Muscle of arm (tissue), 12 donors: ENCODE data around the gene UNCX. TPM values are rescaled to one million over a fixed set of nuclear protein-coding genes. Genes with fewer than 3 reads are reported as not detected.
"Not testable (repeated sequence)": the region's sequence is repeated elsewhere in the genome, so short reads cannot be mapped to it uniquely, and the experiment has no call there.

Source experiments
- DNase-seq: peaks from one replicate; pipeline ENCODE4 v3.0.0-alpha.2; 2013
- polyA plus RNA-seq, 12 donors: library from polyadenylated mRNA; unstranded; fragments of 120-200 nt; gene quantifications; one replicate each; pipeline ENCODE4 v1.2.1, GENCODE V29; 2013; ENCODE audit not compliant: insufficient read length in 12 of 12

Gene UNCX
- polyA plus RNA-seq, 12 donors, result not detected

DNA sequence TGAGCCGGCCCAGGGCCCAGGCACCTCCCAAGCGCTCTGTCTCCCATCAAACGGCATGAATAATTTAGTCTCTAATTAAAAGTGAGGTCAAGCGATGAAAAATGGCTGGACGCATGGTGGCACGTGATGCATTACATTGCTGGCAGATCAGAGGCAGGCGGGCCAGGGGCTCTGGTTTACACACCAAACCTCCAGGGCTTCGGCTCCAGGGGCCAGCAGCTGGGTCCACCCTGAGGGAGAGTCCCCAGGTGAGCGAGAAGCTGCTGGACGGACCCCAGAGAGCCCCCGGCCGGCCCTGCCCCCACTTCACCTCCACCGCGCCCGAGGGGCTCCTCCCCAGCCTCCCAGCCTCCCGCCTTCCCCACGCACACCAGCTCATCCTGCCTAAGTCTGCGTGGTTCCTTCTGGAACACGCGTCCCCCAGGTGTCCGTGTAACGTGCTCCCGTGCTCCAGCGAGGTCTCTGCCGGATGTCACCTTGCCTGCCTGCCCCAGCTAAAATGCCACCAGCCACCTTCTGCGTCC, 23.2 kb downstream of the UNCX start:
- no peak for DNase-seq

DNA sequence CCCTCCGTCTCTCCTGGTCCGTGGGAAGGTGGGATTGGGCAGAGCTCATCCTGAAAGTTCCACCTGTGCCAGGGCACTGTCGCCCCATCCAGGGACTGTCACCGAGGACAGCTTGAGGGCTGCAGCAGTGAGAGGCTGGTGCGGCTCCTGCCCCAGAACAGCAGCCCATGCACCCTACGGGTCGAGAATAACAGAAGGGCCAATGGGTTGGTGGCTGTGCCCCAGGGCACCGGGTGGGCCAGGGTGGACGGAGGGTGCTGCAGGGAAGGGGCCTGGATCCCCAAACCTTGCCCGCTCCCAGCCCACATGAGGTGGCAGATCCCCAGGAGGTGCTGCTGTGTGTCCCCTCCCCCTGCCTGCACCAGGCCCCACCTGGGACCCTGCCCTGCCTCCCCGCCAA, 23.9 kb downstream of the UNCX start:
- no peak for DNase-seq

DNA sequence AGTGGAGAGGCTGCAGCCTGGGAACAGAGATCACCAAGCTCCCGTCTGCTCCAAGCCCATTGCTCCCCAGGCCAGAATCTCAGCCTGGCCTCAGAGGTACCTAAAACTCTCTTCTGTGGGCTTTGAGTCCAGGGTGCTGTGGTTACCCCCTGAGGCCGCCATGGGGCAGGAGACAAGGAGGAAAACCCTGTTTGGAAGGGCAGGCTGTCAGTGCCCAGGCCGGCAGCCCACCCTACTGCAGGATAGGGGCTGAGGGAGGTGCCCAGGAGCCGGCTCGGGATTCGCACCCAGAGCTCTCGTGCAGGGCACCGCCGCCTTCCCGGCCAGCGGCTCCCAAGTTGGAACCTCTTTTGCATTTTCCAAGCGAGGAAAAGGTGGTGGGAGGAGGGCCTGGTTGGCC, 24.5 kb downstream of the UNCX start:
- no peak for DNase-seq

DNA sequence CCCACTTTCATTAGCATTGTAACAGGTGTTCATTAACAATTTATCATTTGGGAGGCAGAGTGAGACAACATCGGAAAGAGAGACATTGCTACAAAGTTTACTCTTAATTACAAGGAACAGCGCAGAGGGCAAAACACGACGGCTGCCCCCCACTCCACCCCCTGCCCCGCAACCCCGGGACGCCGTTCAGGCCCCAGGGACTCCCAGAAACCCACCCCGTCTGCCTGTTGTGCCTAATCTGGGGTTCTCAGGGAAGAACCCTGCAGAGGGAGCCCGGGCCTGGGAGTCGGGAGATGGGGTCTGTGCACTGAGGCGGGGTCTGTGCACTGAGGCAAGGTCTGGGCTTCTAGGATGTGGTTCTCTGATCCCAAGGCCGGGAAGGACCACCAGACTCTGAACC, 25.2 kb downstream of the UNCX start:
- no peak for DNase-seq

DNA sequence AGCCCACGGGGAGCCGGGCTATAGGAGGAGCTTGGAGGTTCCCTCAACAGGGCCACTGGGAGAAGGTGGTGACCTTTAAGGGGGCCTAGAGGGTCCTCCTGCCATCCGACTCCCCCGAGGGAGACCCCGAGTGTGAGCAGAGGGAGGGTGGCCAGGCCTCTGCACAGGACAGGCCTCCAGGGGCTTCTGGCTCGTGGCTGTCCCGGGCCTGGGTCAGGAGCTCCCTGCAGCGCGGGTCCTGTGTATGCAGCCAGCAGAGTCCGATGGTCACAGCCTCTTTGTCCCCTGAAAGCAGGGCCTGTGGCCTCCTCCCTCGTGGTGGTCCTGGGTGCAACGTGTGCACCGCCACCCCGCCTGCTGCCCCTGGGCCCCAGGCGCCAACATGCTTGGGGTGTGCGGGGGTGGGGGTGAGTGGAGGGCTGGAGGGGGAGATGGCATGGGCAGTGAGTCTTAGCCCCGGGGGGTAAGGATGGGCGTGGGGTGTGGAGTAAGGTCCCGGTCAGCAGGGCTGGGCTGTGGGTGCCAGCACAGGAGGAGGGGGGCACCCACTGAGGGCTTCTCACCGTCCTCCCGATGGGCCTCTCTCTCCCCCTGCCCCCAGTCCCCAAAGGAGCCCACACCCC, 27.1 kb downstream of the UNCX start:
- no peak for DNase-seq

DNA sequence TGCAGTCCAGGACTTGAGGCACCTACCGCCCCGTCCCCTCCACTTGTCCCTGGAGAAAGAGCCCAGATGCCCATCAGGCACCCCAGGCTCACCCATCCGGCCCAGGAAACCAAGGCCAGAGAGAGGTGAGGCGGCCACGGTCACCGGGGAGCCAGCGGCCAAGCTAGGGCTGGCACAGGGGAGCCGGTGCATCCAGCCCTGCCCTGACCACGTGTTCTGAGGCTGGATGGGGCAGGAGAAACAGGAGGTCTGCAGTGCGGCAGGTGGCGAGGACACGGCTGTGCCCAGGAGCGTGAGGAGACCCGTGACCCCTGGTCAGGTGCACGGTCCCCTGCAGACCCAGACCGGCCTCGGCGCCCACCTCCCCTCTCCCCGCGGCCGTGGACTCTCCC, 27.6 kb downstream of the UNCX start:
- DNase-seq, result no peak

DNA sequence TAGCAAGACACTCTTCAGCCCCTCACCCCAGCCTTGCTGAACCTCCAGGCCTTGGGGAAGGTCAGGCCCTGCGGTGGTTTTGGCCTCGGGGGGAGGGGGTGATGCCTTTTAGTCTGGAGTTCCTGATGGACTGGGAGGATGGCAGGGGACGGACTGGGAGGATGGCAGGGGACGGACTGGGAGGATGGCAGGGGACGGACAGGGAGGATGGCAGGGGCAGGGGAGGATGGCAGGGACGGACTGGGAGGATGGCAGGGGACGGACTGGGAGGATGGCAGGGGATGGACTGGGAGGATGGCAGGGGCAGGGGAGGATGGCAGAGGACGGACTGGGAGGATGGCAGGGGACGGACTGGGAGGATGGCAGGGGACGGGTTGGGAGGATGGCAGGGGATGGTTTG, 28.4 kb downstream of the UNCX start:
- not testable (repeated sequence) for DNase-seq

DNA sequence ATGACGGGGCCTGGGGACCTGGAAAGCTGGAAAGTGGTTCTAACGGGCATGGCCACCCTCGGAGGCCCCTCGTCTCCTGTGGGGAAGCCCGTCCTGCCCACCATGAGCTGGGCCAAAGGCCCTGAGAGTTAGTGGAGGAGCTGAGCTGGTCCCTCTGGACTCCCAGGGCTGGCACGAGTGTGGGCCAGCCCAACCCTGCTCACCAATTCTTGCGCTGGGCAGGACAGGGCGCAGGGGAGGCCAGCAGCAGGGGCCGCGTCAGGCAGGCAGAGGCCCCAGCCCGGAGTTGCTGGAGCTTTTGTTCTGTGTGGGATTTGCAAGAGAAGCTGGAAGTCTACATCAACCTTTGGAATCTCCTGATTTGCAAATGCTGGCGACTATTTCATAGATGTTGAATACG, 29.8 kb downstream of the UNCX start:
- no peak for DNase-seq

DNA sequence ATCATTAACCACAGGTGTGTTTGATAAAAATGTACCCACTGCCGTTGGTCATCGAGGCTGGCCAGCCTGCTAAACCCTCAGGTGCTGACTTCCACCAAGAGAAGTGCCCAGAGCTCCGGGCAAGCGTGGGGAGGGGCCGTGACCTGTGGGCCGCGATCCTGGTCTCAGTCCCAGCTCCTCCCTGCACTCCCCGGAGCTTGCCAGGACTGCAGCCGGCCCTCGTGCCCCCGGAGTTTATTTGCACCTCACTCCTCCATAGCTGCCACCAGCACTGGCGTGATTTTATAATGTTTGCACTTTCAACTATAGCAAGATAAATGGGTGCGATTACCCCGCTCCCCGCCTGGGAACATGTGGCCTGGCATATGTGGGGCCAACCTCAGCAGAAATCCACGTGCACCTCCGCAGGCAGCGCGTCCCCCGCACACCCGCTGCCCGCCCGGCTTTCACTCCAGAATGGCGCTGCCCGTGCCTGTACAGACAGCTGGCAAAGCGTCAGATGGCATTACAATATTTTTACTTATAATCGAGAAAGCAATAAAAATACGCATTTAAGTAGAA, 30.8 kb downstream of the UNCX start:
- DNase-seq, result no peak

DNA sequence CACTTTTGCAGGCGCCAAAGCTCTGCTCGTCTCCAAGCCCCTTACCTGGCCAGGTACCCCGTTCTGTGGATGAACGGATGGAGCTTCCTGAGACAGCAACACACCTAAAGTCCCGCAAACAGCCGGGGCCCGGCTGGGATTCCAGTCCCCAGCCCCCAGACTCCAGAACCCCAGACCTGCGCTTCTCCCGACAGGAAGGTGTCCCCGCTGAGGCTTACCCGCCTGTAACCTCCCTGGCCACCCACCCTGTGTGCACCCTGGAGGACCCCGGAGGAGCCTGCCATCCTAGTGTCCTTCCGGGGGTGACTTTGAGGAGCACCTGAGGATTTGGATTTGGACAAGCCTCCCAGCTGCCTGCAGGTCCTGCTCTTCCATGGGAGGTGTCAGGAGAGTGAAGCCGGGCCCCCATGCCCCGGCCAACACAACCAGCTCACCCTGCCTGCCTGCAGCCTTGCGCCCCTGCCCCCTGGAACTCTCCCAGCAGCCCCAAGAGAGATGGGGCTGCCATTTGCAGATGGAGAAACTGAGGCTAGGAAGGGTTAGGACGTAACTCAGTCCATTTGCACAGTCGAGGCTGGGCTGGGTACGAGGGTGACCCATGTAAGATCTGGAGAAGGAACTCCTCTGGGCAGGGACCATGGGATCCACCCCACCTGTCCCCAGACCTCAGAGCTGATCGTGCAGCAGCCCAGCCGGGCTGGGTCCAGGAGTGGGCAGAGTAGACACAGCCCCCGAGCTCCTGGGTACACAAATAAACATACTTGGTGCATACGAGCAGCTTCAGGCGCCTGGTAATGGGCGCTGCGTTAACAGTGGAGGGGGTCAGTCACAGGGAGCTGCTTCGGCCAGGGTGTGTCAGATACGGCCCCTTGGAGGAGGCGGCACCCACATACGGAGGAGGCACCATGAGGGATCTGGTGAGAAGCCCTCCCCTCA, 31.9 kb downstream of the UNCX start:
- DNase-seq, result no peak

DNA sequence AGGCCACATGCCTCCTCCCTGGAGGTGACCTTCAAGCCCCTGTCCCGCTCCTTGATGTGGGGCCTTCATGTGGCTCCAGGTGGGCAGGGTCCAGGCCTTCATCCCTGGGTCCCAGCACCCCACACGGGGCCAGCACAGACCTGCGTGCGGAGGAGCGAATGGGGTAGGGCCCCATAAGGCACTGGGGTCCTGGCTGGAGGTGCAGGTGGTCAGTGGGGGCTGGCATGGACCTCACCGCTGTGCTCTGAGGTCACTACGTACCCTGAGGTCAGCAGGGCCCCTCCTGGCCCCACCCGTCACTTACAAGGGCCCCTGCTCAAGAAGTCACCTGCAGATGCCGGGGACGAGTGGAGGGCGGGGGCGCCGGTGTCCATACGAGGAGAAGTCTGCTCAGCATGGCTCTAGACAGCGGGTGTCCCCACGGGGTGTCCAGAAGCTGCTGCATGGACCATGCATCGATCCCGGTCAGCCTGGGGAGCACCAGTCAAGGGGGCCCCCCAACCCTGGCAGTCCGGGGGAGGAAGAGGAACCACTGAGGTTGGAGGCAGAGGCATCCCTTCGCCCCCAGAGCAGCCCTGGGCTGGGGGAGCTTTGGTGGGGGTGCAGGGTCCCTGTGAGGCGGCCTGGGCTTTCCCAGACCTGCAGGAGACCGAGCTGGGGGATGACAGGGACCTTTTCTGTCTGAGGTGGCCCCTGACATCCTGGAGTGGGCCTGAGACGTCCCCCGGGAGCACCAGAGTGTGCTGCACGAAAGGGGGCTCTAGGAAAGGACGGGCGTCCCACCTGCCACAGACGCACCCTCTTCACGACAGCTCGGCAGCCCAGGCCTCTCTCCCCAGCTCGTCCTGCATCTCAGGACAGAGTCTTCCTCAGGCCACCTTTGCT, 34.6 kb downstream of the UNCX start:
- no peak for DNase-seq

DNA sequence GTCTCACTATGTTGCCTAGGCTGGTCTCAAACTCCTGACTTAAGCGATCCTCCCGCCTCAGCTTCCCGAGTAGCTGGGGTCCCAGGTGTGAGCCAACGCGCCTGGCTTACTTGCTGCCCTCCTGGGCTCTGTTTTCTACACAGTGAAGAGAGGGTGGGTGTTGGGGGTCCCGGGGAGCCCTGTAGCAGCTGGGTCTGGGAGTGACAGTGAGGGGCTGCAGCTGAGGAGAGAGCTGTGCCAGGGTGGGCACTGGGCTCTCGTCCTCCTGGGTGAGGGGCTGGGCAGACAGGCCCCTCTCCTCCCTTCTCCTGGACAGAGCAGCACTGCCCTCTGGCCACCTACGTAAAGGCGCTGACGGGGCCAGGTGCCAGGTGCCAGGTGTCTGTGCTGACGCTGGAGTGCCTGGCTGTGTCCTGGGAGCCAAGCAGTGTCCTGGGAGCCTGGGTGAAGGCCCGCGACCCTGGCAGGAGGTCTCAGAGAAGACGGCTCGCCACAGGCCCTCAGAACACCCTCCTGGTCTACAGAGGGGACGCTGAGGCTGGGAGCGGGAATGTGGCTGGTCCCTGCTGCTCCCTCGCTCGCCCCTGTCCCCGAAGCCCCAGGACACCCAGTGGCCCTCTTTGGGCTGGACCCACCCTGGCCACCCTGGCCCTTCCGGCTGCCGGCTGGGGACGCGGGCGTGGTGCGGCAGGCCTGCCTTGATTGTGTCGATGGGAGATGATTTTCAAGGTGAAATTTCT, 35.6 kb downstream of the UNCX start:
- DNase-seq, result no peak

DNA sequence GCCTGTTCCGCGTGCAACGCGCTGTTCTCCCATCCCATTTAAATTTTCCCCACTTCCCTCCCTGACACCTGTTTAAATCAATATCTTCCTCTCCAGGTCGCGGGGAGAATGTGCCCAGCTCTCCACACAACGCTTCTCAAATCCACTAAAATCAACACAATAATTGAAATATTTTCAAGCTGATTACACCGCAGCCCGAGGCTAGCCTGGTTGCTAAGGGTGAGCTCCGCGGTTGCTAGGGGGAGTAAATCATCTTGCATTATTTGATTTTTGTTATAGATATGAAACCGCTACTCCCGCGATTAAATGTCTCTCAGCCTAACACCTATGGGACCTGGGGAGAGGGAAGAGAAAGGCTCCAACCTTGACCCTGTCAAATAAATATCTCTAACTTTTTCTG, 36.2 kb downstream of the UNCX start:
- DNase-seq, result no peak

DNA sequence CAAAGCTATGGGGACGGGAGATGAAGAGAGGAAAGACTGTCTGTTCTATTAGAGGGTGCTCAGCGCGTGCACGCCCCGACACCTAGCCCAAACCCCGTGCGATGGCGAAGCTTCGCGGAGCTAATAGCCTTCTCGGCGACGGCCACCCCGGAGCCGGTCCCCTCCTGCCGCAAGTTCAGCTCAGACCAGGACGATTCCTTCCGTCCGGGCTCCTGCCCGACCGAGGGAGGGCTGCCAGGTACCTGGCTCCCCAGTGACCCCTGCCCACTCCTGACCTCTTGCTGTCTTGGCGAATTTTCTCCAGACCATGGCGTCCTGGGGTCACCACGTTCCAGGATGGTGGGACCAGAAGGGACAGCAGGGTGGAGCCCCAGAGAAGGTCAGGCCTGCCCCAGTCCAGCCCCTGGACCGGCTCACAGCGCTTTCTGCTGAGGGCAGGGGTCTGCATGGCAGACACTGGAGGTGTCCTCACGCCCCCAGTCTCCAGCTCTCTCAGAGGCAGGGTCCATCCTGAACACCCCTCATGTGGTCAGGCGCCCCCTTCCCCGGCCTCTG, 36.7 kb downstream of the UNCX start:
- no peak for DNase-seq

DNA sequence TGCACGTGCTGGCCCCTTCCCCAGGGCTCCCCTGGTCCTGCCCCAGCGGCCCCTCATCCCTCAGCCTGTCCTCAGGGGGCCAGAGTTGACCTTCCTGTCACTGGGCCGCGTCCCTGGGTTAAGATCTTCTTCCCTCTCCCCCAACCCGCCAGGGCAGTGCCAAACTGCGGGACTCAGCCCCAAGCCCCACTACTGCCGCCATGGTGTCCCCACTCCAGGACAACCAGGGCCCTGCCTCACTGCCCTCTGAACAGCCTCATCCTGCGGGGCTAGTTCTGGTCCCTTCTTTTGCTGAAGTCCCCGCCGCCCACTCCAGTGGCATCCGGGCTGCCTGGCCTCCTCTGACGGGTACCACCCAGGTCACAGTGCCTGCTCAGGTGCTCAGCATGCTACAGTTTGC, 37.5 kb downstream of the UNCX start:
- no peak for DNase-seq

DNA sequence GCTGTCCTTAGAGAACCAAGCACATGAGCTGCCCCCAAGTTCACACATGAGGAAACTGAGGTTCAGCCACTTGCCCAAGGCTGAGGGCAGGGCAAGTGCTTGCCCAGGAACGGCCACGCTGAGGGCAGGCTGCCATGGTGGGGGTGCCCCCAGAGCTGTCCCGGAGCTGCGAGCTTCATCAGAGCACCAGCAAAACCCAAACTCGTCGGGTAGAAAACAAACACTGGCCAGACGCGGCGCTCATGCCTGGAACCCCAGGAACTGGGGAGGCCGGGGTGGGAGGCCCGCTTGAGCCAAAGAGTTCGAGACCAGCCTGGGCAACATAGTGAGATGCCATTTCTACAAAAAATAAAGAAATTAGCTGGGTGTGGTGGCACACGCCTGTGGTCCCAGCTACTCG, 38.4 kb downstream of the UNCX start:
- no peak for DNase-seq

DNA sequence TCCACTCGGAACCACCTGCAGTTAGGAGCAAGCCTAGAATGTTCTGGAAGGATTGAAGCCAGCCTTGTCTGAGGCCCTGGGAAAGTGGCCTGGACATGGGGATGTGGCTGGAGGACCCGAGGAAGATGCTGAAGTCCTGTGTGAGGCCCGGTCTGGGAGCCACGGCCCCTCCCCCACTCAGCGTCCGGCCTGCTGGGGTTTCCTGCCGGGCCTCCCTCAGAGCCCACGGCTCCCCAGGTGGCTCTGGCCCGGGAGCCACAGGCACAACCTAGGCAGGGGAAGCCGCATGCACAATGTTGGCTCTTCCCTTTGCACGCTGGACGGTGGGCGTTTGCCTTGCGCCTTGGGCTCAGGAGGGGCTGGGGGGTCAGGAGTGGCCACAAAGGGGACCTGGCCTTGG, 39.0 kb downstream of the UNCX start:
- DNase-seq, result no peak

DNA sequence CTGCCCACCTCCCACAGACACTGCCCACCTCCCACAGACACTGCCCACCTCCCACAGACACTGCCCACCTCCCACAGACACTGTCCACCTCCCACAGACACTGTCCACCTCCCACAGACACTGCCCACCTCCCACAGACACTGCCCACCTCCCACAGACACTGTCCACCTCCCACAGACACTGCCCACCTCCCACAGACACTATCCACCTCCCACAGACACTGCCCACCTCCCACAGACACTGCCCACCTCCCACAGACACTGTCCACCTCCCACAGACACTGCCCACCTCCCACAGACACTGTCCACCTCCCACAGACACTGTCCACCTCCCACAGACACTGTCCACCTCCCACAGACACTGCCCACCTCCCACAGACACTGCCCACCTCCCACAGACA, 39.5 kb downstream of the UNCX start:
- DNase-seq, result not testable (repeated sequence)

DNA sequence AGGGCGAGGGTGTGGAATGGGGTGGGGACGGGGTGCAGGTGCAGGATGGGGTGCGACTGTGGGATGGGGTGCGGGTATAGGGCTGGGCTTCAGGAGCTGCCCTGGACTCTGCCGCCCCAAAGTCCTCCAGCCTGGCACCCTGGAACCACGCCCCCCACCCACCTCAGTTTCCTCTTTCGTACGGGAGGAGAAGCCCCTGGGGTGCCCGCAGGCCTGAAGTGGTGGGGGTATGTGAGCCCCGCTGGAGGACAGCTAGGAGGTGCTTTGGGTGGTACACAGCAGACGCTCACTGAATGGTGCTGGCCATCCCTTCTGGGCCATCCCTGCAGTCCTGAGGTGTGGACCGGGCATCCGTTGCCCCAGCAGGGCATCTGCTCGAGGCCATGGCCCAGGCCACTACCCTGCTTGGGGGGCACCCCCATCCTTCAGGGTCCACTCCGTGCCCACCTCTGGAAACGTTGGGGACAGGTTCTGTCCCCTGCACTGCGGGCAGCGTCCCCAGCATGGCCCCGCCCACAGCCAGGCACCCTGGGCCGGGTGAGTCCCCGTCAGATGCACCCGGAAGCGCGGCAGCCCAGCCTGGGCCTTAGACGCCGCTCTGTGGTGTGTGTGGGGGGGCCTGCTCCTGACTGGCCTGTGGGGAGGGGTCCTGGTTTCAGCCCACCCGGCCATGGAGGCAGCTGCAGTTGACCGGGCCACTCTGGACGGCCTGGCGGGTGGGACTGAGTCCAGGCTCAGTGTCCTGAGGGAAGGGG, 41.6 kb downstream of the UNCX start:
- DNase-seq, result no peak

DNA sequence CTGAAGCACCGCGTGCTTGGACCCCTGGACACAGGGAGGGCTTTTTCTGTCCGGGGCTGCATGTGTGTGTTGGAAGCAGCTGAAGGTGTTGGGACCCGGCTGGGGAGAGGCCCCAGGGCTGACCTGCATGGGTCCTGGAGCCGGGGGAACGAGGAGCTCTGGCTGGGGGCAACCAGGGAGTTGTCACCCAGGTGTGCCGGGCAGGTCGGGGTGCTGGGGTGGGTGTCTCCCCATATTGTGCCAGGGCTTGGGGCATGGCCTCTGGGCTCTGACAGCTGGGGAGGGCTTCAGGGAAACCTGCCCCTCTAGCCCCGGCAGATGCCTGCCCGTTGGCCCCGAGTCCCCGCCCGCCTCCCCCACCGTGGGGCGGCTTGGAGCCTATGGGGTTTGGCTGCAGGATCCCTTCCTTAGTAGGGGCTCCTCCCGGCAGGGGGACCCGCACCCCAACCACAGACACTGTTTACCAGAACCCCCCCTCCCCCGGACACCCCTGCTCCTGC, 42.3 kb downstream of the UNCX start:
- no peak for DNase-seq
